ENCODE data around the gene IFT122.

Gene IFT122

DNA sequence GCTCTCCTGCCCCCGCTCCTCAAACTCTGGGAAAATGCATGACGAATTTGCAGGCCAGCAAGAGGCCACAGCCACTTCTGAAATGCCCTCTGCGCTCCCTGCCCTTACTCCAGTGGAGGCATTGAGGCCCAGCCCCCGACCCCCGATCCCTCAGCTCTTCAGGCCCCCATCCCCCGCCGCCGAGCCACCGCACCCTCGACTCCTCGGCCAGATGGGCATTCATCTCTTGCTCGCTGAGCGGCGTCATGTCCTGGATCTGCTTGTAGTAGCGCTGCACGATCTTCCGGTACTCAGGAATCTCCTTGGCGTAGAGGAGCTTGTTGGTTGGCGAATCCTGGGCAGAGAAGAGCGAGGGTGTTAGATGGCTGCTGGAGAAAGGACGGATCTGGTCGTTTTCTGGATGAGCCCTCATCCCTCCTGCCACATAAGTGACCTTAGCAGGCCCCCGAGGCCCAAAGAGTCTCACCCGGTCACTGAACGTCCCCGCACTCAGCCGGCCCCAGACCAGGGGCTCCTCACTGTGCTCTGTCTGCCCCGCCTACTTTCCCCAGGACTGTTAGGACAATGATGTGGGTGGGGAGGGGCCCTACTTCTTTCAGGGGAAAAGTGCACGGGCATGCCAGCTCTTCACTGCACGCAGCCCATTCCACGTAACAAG, 117.0 kb downstream of the IFT122 start:
- no peak for DNase-seq (ENCODE audit: low read depth in 2 of 2)

GRCh38 chr3:129557548-129557894, 117.5 kb downstream of the IFT122 start:
- DNase-seq (ENCODE audit: low read depth in 2 of 2), result no peak

GRCh38 chr3:129558081-129558771, 118.2 kb downstream of the IFT122 start:
- DNase-seq (ENCODE audit: low read depth in 2 of 2), result no peak

- DNase-seq (ENCODE audit: low read depth in 2 of 2), result no peak
Observed at GRCh38 chr3:129558772-129559564, 118.9 kb downstream of the IFT122 start.

GRCh38 chr3:129559565-129560079, 119.6 kb downstream of the IFT122 start:
- DNase-seq (ENCODE audit: low read depth in 2 of 2), result no peak

- DNase-seq (ENCODE audit: low read depth in 2 of 2), result no peak
Observed at GRCh38 chr3:129560269-129560787, 120.3 kb downstream of the IFT122 start.

DNA sequence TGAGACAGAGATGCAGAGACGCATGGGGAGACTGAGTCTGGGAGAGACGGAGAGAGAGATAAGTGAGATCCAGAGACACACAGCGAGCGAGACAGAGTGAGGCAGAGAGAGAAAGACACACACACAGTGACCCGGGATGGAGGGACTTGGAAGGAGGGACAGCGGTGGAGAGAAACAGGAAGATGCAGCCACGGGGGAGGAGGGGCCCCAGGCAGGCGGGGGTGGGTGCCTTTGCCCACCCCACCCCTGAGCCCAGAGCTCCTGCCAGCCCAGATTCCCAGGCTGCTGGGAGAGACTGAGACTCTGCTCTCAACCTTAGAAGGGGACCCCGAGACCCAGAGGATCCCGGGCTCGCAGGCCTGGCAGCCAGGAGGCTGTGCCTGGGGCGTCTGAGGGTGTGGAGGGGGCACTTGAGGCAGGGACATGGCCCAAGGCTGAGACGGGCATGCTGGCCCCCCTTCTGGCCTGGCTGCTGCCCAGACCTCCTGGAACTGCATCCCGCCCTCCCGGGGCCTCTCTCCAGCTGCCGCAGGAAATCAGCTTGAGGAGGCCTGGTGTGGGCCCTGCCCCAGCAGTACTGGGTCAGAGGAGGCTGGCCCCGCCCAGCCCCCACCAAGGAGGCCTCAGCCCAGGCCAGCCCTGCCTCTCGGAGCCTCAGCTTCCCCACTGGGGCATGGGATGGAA, 121.0 kb downstream of the IFT122 start:
- DNase-seq (ENCODE audit: low read depth in 2 of 2), result no peak

DNA sequence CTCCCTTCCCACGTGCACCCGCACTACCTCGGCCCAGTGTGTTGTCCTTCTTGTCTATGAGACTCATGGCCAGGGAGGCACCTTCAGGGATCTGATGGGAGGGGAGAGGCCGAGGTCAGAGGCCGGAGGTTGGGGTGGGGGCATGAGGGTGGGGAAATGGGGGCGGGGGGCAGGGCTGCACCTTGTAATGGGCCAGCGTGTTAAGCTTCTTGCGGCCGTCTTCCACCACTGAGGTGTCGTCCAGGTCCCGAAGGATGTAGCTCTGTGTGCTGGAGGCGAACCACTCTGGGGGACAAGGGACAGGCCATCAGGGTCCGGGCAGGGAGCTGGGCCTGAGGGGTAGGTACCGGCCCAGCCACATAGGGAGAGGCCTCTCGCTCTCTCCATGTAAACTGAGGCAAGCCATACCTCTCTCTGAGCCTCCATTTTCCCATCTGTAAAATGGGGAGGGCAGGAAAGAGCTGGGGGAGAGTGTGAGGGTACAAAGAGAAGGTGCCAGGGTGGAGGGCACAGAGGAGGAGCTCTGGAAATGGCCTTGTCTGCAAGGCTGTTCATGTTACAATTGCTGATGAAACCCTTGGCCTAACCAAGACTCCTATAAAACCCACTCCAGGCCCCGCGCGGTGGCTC, 121.7 kb downstream of the IFT122 start:
- DNase-seq (ENCODE audit: low read depth in 2 of 2), result no peak

DNA sequence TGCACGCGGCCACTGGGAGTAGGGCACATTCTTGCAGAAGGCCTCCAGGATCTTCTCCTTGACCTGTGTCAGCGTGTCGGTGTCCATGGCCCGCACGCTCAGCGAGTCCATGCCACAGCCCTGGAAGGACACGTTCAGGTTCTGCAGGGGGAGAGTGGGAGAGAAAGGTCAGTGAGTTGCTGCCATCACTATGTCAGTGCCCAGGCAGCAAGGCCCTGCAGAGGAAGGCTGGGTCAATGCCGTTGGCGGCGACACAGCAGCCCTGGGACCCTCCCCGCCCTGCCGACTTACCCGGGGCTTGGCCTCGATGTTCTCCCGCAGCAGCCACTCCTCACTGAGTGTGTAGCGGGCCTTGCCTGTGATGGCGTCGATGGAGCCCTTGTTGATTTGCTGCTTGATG, 122.8 kb downstream of the IFT122 start:
- no peak for DNase-seq (ENCODE audit: low read depth in 2 of 2)

DNA sequence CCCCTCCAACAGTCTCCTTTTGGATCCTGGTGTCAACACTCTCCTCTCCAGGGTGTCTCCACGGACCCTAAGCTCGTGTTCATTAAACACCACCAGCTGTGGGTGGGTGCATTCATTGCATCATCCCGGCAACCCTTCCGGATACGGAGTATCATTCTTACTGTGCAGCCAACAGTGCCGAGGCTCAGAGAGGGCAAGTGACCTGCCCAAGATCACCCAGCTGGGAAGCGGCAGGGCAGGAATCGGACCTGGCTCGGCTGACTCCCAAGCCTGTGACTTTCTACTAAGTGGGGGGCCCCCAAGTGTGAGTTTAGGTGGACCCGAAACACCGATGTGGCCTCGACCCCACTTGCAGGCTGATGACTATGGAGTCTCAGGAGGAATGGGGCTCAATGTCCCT, 123.3 kb downstream of the IFT122 start:
- DNase-seq (ENCODE audit: low read depth in 2 of 2), result no peak

DNA sequence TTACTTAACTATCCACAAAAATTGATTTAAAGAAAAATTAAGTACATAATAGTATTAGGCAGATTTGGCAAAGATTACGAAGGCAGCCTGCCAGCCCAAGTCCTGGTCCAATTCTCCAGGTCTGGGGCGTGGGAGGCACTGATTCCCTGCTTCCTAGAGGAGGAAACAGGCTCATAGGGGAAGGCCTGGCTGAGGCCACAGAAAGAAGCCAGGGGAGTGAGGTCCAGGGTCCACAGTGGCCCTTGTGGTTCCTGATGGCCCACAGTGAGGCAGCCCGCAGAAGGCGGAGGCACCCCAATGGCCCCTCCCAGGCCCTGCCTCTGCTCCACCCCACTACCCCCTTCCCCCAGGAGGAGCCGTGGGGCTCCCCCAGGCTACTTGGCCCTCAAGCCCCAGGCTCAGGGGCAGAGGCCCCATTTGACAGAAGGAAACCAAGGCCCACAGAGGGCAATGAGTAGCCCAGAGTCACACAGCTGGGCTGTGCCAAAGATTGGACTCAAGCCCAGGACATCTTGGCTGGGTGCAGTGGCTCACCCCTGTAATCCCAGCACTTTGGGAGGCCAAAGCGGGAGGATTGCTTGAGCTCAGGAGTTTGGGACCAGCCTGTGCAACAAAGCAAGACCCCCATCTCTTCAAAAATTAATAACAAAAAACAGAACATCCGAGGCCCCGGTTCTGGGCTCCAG, 124.0 kb downstream of the IFT122 start:
- no peak for DNase-seq (ENCODE audit: low read depth in 2 of 2)

- DNase-seq (ENCODE audit: low read depth in 2 of 2), result no peak
Observed at GRCh38 chr3:129564981-129565644, 125.1 kb downstream of the IFT122 start.

- no peak for DNase-seq (ENCODE audit: low read depth in 2 of 2)
Observed at GRCh38 chr3:129565902-129566301, 125.9 kb downstream of the IFT122 start.

GRCh38 chr3:129567176-129567705, 127.2 kb downstream of the IFT122 start:
- no peak for DNase-seq (ENCODE audit: low read depth in 2 of 2)

DNA sequence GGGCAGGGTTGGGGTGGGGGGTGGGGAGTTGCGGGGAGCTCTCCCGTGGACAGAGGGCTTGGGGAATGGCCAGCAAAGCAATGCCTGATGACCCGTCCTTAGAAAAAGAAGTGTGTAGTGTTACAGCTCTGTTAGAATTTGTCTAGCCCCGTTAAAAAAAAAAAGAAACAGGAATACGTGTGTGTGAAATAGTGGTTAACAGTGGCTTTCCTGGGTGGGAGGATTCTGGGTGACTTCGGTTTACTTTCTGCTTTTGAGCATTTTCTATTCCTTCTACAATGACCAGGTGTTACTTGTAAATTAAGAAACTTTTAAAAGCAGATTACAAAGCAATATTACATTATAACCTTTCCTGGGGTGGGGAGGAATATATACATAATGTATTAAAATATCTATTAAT, 127.9 kb downstream of the IFT122 start:
- no peak for DNase-seq (ENCODE audit: low read depth in 2 of 2)

- DNase-seq (ENCODE audit: low read depth in 2 of 2), result no peak
Observed at GRCh38 chr3:129569856-129570255, 129.8 kb downstream of the IFT122 start.

Data from stimulated activated CD8-positive, alpha-beta memory T cell treated with anti-CD3 and anti-CD28 coated beads, Interleukin-7, amount 100 ng/mL, for 4 hours (primary cell).